GM23248 (cell line): ENCODE data around the gene PSMC3. TPM values are rescaled to one million over a fixed set of nuclear protein-coding genes. Genes with fewer than 3 reads are reported as not detected.
A peak's percentile ranks its signal among the peaks of the same experiment; 100 is the strongest.

Experiments used
- DNase-seq: peaks from one replicate; pipeline ENCODE4 v3.0.0-alpha.2; 2015
- H2AFZ ChIP-seq: fragments of 200-600 bp; sonication (generic); 2 replicates; pipeline ENCODE4 v1.6.1; 2016; ENCODE audit warnings: antibody characterized with exemption
- H3F3A ChIP-seq: fragments of 200-600 bp; sonication (generic); 2 replicates; pipeline ENCODE4 v1.6.1; 2016; ENCODE audit warnings: mild to moderate bottlenecking, antibody characterized with exemption, mixed run types; ENCODE audit not compliant: insufficient read depth
- H3K27ac ChIP-seq: fragments of 200-600 bp; sonication (generic); 2 replicates; pipeline ENCODE4 v1.5.1; 2016; ENCODE audit warnings: mild to moderate bottlenecking
- H3K27me3 ChIP-seq: fragments of 200-600 bp; sonication (generic); replicated peaks from 2 replicates; pipeline ENCODE4 v1.6.1; 2016; ENCODE audit warnings: mild to moderate bottlenecking; ENCODE audit not compliant: insufficient read depth
- H3K36me3 ChIP-seq: fragments of 200-600 bp; sonication (generic); 2 replicates; pipeline ENCODE4 v1.6.1; 2016; ENCODE audit warnings: low read depth, mild to moderate bottlenecking
- H3K4me1 ChIP-seq: fragments of 200-600 bp; sonication (generic); 2 replicates; pipeline ENCODE4 v1.6.1; 2016; ENCODE audit warnings: mild to moderate bottlenecking; ENCODE audit not compliant: insufficient read depth
- H3K4me2 ChIP-seq: fragments of 200-600 bp; sonication (generic); one replicate; pipeline ENCODE4 v1.6.1; 2016; ENCODE audit warnings: mild to moderate bottlenecking; ENCODE audit not compliant: unreplicated experiment
- H3K4me3 ChIP-seq: fragments of 200-600 bp; sonication (generic); 2 replicates; pipeline ENCODE4 v1.5.1; 2016; ENCODE audit warnings: mild to moderate bottlenecking
- H3K79me2 ChIP-seq: fragments of 200-600 bp; sonication (generic); 2 replicates; pipeline ENCODE4 v1.6.1; 2016; ENCODE audit warnings: mild to moderate bottlenecking; ENCODE audit not compliant: insufficient read depth
- H3K9ac ChIP-seq: fragments of 200-600 bp; sonication (generic); 2 replicates; pipeline ENCODE4 v1.6.1; 2016; ENCODE audit warnings: mild to moderate bottlenecking
- H3K9me2 ChIP-seq: fragments of 200-600 bp; sonication (generic); 2 replicates; pipeline ENCODE4 v1.6.1; 2016; ENCODE audit warnings: mixed run types, mild to moderate bottlenecking, moderate library complexity; ENCODE audit not compliant: insufficient read depth
- H3K9me3 ChIP-seq: fragments of 200-600 bp; sonication (generic); one replicate; pipeline ENCODE4 v1.6.1; 2017; ENCODE audit warnings: low read depth
- H4K20me1 ChIP-seq: fragments of 200-600 bp; sonication (generic); 2 replicates; pipeline ENCODE4 v1.6.0; 2016; ENCODE audit not compliant: insufficient read depth
- EZH2 ChIP-seq: fragments of 200-600 bp; sonication (generic); IDR thresholded peaks from 2 replicates; pipeline ENCODE4 v1.6.1; 2018; ENCODE audit warnings: antibody characterized with exemption, mild to moderate bottlenecking; ENCODE audit not compliant: insufficient read depth, poor library complexity, severe bottlenecking
- EZH2phosphoT487 ChIP-seq: fragments of 200-600 bp; sonication (generic); IDR thresholded peaks from 2 replicates; pipeline ENCODE4 v1.6.1; 2018; ENCODE audit warnings: antibody characterized with exemption, moderate library complexity, mild to moderate bottlenecking, low read depth; ENCODE audit not compliant: insufficient read depth
- WGBS, 2 experiments: methylation state at CpG; one replicate each; pipeline ENCODE4 v1.1.6; 2015 to 2017; ENCODE audit warnings: low lambda C conversion rate in 2 of 2, low coverage in 1 of 2; ENCODE audit errors: missing lambda C conversion rate in 2 of 2; 5-methylcytosine and 5-hydroxymethylcytosine counted together
- in situ Hi-C: fragments of 300-500 bp; cut with MboI; formaldehyde crosslinking; loops from 2 replicates; pipeline ENCODE4 v1.15.0; 2020
- microRNA-seq: library from miRNA; unstranded; fragments of <30 nt; microRNA quantifications from one replicate; pipeline ENCODE4, GENCODE V29; 2016; ENCODE audit warnings: borderline number of aligned reads
- polyA plus RNA-seq: library from polyadenylated mRNA; unstranded; fragments of >200 nt; fragmentation: Nextera tagmentation; extraction: Ambion mirVana; gene quantifications from 2 replicates; pipeline ENCODE4 v1.2.1, GENCODE V29; 2016
- small RNA-seq: library from RNA; depleted of rRNA; stranded (forward); fragments of <200 nt; gene quantifications from one replicate; pipeline ENCODE3, GENCODE V24; 2014; ENCODE audit warnings: low read depth, low replicate concordance
- total RNA-seq: library from RNA; depleted of rRNA; stranded (reverse); fragments of >200 nt; shearing (Covaris generic); gene quantifications from 2 replicates; pipeline ENCODE4 v1.2.3, GENCODE V29; 2014; rRNA removed

PSMC3 gene
- total and polyA plus RNA-seq, 2 experiments from 2014 or later: 151 to 212 TPM

DNA sequence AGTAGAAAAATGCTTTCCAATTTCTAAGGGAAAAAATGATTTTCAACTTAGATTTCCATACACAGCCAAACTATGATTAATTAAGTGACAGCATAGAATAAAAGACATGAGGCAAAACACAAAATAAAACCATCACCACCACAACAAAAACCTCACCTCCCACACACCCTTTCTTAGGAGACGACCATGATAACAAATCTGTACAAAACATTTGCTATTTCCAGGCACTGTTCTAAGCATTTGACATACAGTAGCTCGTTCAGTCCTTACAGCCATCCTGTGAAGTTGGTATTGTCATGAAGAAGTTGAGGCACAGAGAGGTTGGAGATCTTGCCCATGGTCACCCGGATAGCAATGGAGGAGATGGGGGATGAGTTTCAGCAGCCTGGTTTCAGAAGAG lies 56.6 kb downstream of the PSMC3 start:
- Histone ChIP-seq H3K4me2 (no peak overlapping the region), H3K27me3 (0 out of 2 replicates have a peak, but pooled peaks cover 4% of the 10 kb centered on the region), H4K20me1 (no peaks in the 10 kb centered on the region), H3K27ac (no peak overlapping the region), H2AFZ (0 out of 2 replicates have a peak overlapping the region, but pooled peaks have one; percentile 30), H3K79me2 (no peaks in the 10 kb centered on the region), H3K9me2 (no peaks in the 10 kb centered on the region), H3K4me1 (peaks cover 3% of the 10 kb centered on the region; the same call in 1 of the 2 replicates), H3K9me3 (no peaks in the 10 kb centered on the region), H3K4me3 (no peak overlapping the region), H3K36me3 (no peaks in the 10 kb centered on the region), H3F3A (peaks cover 5% of the 10 kb centered on the region; the same call in 1 of the 2 replicates), H3K9ac (no peak overlapping the region)
- 17 to 19% methylated on average over 3 of the region's 3 CpGs for WGBS, 2 experiments
- DNase-seq: no peak
- no peak for TF ChIP-seq EZH2phosphoT487
- no peak for TF ChIP-seq EZH2
- in situ Hi-C loops: loop anchor here (10.0 kb wide), 1 partner anchor 75 kb away; the partner anchor contains the start of gene RAPSN

Small RNA genes lying within 50 kb of the gene (microRNA-seq; reads per million reads assigned to microRNA genes)
- gene MIR4487: not detected

Small RNA genes lying within 50 kb of the gene (small RNA-seq; reads per million reads assigned to genes)
- not detected for gene MIR4487

Other genes starting within 250 kb of the PSMC3 start
- gene ARFGAP2, start 249.6 kb downstream of the PSMC3 start, total RNA-seq: 105 and 131 TPM in 2 replicates
- gene ARFGAP2, start 249.6 kb downstream of the PSMC3 start, polyA plus RNA-seq: 44.9 and 45.7 TPM in 2 replicates
- gene PACSIN3, start 240.0 kb downstream of the PSMC3 start, total RNA-seq: 13.6 and 17.5 TPM in 2 replicates
- 9.7 and 12.6 TPM in 2 replicates for gene PACSIN3, start 240.0 kb downstream of the PSMC3 start, polyA plus RNA-seq
- 24.5 and 34.9 TPM in 2 replicates for gene DDB2, start 211.5 kb downstream of the PSMC3 start, total RNA-seq
- gene DDB2, start 211.5 kb downstream of the PSMC3 start, polyA plus RNA-seq: 40.3 and 41.3 TPM in 2 replicates
- 48.4 and 62.6 TPM in 2 replicates for gene ACP2, start 177.6 kb downstream of the PSMC3 start, total RNA-seq
- gene ACP2, start 177.6 kb downstream of the PSMC3 start, polyA plus RNA-seq: 29.0 and 30.0 TPM in 2 replicates
- gene NR1H3, start 168.4 kb downstream of the PSMC3 start, total RNA-seq: 2.7 and 7.2 TPM in 2 replicates
- 4.9 and 5.1 TPM in 2 replicates for gene NR1H3, start 168.4 kb downstream of the PSMC3 start, polyA plus RNA-seq
- 17.4 and 20.4 TPM in 2 replicates for gene MADD, start 156.3 kb downstream of the PSMC3 start, total RNA-seq
- gene MADD, start 156.3 kb downstream of the PSMC3 start, polyA plus RNA-seq: 8.6 and 9.9 TPM in 2 replicates
- gene MYBPC3, start 73.7 kb downstream of the PSMC3 start, total RNA-seq: not detected in 2 replicates
- 0.08 TPM in 1 of 2 replicates, not detected in the other for gene MYBPC3, start 73.7 kb downstream of the PSMC3 start, polyA plus RNA-seq
- not detected in 2 replicates for gene SPI1, start 47.9 kb downstream of the PSMC3 start, total RNA-seq
- 0.30 TPM in 1 of 2 replicates, not detected in the other for gene SPI1, start 47.9 kb downstream of the PSMC3 start, polyA plus RNA-seq
- 183 and 189 TPM in 2 replicates for gene SLC39A13, start 17.8 kb downstream of the PSMC3 start, total RNA-seq
- 175 and 183 TPM in 2 replicates for gene SLC39A13, start 17.8 kb downstream of the PSMC3 start, polyA plus RNA-seq
- 0.13 and 0.22 TPM in 2 replicates for gene RAPSN, start 22.7 kb upstream of the PSMC3 start, total RNA-seq
- 0.11 TPM in 1 of 2 replicates, not detected in the other for gene RAPSN, start 22.7 kb upstream of the PSMC3 start, polyA plus RNA-seq
- 70.9 and 71.6 TPM in 2 replicates for gene CELF1, start 126.7 kb upstream of the PSMC3 start, total RNA-seq
- gene CELF1, start 126.7 kb upstream of the PSMC3 start, polyA plus RNA-seq: 51.7 and 52.0 TPM in 2 replicates
- gene PTPMT1, start 139.2 kb upstream of the PSMC3 start, total RNA-seq: 68.7 and 90.2 TPM in 2 replicates
- 78.4 and 82.2 TPM in 2 replicates for gene PTPMT1, start 139.2 kb upstream of the PSMC3 start, polyA plus RNA-seq
- gene KBTBD4, start 152.5 kb upstream of the PSMC3 start, total RNA-seq: 26.6 and 35.5 TPM in 2 replicates
- gene KBTBD4, start 152.5 kb upstream of the PSMC3 start, polyA plus RNA-seq: 16.8 and 18.4 TPM in 2 replicates
- 52.5 and 80.8 TPM in 2 replicates for gene NDUFS3, start 152.6 kb upstream of the PSMC3 start, total RNA-seq
- 74.4 and 84.6 TPM in 2 replicates for gene NDUFS3, start 152.6 kb upstream of the PSMC3 start, polyA plus RNA-seq
- gene FAM180B, start 160.2 kb upstream of the PSMC3 start, total RNA-seq: not detected in 2 replicates
- gene FAM180B, start 160.2 kb upstream of the PSMC3 start, polyA plus RNA-seq: not detected in 2 replicates
- 0.11 TPM in 1 of 2 replicates, not detected in the other for gene C1QTNF4, start 168.0 kb upstream of the PSMC3 start, total RNA-seq
- gene C1QTNF4, start 168.0 kb upstream of the PSMC3 start, polyA plus RNA-seq: not detected in 2 replicates
- 58.7 and 84.2 TPM in 2 replicates for gene MTCH2, start 216.1 kb upstream of the PSMC3 start, total RNA-seq
- gene MTCH2, start 216.1 kb upstream of the PSMC3 start, polyA plus RNA-seq: 158 and 169 TPM in 2 replicates